Loucy (cell line): Measurements from ENCODE around the gene KLF2.

ENCODE experiments used
- EZH2phosphoT487 ChIP-seq: fragments of 200-600 bp; IDR thresholded peaks from 2 replicates; pipeline ENCODE4 v1.6.1; 2018; ENCODE audit warnings: antibody characterized with exemption, mild to moderate bottlenecking, moderate library complexity, borderline replicate concordance
- TF ChIP-seq, protein P1 (sequence below): fragments of 200-600 bp; sonication (generic); conservative IDR thresholded peaks from 2 replicates; pipeline ENCODE4 v1.5.1; 2014; ENCODE audit warnings: mild to moderate bottlenecking, antibody characterized with exemption, low read length

DNA sequence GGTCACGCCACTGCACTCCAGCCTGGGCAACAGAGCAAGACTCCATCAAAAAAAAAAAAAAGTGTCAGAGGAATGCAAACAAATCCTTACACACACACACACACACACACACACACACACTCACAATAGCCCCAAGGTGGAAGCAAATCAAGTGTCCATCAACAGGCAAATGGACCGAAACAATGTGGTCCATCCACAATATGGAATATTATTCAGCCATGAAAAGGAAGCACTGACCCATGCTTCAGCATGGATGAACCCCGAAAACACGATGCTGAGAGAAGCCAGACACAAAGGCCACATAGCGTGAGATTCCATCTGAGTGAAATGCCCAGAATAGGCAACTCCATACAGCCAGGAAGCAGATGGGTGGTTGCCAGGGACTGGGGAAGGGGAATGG, 16.5 kb upstream of the KLF2 start:
- TF ChIP-seq, protein P1, sequence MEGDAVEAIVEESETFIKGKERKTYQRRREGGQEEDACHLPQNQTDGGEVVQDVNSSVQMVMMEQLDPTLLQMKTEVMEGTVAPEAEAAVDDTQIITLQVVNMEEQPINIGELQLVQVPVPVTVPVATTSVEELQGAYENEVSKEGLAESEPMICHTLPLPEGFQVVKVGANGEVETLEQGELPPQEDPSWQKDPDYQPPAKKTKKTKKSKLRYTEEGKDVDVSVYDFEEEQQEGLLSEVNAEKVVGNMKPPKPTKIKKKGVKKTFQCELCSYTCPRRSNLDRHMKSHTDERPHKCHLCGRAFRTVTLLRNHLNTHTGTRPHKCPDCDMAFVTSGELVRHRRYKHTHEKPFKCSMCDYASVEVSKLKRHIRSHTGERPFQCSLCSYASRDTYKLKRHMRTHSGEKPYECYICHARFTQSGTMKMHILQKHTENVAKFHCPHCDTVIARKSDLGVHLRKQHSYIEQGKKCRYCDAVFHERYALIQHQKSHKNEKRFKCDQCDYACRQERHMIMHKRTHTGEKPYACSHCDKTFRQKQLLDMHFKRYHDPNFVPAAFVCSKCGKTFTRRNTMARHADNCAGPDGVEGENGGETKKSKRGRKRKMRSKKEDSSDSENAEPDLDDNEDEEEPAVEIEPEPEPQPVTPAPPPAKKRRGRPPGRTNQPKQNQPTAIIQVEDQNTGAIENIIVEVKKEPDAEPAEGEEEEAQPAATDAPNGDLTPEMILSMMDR, result no peak
- no peak for TF ChIP-seq EZH2phosphoT487
